ENCODE results near the gene TCERG1L.

The TCERG1L gene

DNA sequence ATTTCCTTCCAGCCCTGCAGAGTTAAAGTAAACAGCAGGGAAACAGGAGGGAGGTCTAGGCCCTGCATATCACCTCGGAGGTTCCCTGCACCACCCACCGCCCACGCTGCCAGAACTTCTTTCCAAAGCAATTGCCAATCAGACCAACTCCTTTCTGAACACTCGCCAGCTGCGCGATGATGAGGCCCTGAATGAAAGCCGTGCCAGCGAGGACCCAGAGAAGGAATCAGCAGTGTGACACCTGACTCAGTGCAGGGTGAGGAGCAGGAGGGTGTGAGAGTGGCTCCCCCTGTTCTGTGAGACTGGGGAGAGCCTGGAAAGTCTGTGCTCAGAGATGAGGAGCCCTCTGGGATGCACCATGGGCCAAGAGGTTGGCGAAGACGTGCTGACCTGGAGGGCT, 3.3 kb upstream of the TCERG1L start:
- no peak for DNase-seq

DNA sequence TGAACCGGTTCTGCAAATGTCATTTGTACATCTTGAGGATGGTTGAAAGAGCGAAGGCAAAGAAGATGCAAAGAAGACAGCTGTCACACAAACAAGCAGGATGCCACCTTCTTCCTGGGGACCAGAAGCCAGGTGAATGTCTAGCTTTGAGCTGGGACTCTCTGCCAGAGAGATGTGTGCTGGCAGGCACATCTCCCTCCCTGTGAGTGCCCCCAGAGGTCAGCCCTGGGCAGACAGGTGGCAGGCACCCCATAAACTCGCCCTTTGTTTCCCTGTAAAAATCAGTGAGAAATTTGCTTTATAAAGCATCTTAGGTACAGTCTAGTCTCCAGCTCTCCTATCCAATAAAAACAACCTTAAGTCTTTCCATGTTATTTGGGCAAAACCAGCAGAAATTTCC, 2.6 kb upstream of the TCERG1L start:
- no peak for DNase-seq

DNA sequence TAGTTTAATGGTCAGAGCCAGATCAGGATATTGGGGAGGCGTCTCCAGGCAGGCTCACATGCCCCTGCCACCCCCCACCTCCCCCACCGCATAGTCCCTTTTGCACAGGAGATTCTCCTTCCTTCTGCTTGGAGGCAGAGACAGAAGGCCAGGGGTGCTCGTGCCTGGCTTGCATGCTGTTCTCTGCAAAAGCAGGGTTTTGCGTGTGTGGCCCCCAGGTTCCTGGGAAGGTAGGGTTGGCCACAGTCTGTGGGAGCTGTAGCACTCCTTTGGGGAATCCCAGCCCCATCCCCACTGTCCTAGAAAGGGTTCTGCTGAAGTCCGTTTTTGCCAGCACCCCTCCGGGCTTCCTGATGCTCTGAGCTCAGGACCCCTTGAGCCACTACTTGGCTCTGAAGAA, 1.9 kb upstream of the TCERG1L start:
- DNase-seq: no peak

DNA sequence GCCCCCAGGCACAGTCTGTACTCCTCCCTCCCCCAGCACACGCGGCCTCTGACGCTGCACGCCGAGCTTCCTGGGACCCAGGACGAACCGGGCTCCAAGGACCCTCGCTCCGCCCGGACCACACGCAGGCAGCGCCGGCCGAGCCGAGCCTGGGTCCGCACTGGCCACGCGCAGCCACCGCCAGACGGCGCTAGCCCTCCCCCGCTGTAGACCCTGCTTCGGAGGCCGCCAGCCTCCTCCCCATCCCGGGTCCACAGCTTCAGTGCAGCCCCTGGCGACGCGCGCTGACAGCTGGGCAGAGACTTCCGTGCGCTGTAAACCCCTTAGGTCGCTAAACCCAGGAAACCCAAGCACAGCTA, 936 bp upstream of the TCERG1L start:
- no peak for DNase-seq

DNA sequence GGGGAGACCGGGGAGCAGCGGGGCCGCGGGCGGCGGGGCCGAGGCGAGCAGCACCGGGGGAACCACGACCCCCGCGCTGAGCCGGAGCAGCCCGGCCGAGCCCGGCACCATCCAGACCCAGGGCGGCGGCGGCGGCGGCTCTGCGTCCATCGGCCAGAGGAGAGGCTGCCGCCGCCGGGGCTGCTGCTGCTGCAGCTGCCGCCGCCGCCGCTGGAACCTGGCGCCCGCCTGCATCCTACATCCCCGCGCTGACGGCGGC, 190 bp downstream of the TCERG1L start:
- no peak for DNase-seq

DNA sequence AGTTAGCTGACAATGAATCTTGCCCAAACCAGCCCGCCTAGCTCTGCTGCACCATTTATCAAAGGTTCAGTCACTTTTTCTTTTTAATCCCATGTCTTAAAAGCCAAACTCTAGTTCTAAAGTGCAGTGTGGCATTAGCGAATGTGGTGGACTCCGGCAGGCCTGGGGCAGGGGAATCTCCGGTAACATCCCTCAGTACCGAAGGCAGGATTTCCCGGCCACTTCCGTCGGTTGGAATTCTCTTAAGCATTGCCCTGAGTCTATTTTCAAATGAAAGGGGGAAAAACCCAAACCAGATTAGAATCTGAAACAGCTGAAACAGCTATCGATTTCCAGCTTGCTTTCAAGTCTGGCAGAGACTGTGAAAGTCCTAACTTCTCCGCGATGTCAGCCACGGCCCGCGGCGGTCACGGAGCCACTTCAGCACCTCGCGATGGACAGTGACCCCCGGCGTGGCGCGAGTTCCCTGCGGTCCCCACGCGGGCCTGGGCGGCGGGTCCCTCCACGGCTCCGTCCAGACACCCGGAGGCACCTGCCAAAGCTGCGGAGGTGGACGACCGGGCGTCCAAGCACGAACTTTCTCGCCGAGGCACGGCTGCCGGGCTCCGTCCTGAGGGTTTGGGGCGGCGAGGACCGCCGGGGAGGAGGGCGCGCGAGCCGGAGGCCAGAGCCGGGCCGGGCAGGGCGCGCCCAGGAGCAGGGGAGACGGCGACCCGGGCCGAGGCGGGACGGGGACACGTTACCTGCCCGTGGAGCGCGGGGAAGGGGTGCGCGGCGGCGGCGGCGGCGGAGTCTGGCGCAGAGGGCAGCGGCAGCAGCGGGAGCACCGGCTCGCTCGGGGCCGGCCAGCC, 745 bp downstream of the TCERG1L start:
- no peak for DNase-seq

DNA sequence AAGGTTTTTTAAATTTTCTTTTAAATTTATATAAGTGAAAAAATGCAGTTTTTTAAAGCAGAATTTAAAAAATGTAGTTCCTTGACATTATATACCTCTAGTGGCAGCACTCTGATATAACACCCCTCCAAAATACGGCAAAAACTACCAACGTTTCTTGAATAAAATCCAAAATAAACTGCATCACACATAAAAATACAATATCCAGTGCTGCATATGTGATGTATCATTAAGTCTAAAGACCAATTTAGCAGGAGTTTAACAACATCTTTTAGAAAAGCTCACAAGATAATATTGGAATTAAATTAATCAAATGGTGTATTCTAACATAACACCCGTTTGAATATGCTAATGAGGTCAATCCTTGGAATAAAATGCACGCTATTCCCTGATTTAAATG, 1.4 kb downstream of the TCERG1L start:
- DNase-seq: no peak

DNA sequence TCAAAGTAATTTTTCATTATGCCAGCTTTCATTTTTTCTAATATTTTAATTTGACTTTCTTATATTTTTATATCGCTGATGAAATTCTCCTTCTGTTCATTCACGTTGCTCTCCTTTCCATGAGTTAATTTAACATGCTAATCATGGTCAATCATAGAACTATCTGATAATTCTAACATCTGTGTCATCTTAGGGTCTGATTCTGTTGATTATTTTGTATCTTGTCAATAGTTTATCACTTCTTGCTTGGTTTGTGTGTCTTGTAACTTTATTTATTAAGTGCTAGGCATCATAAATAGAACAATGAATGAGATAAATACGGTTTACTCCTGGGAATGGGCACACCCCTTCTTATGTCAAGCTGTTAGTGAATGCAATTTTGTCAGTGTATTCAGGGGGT, 11.0 kb downstream of the TCERG1L start:
- no peak for DNase-seq

DNA sequence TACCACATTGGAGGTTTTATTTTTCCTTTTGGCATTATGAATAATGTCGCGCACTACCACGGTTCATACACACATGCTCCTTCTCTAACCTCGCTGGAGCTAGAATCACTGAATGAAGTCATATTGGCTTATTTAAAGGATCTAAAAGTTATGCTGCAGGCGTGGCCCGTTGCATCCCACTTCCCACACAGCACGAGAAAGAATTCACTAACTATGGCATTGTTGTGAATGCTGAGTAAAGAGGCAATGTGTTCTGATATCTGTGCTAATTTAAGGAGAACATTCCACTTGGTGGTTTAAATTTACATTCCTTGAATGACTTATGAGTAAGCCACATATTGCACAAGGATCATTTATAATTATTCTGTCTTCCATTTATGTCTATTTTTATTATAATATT, 20.7 kb downstream of the TCERG1L start:
- no peak for DNase-seq

DNA sequence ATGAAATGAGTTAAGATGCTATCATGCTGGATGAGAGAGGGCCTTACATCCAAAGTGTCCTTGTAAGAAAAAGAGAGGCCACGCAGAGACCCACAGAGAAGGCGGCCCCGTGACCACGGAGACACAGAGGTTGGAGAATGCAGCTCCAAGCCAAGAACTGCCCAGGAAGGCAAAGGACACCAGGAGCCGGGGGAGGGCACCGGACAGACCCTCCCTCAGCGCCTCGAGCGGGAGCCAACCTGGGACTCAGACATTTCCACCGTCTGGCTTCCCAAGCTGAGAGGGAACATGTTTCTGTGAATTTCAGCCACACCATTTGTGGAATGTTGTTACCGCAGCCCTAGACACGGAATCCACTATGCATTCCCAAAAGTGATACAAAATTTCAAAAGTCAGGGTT, 22.9 kb downstream of the TCERG1L start:
- DNase-seq: no peak

DNA sequence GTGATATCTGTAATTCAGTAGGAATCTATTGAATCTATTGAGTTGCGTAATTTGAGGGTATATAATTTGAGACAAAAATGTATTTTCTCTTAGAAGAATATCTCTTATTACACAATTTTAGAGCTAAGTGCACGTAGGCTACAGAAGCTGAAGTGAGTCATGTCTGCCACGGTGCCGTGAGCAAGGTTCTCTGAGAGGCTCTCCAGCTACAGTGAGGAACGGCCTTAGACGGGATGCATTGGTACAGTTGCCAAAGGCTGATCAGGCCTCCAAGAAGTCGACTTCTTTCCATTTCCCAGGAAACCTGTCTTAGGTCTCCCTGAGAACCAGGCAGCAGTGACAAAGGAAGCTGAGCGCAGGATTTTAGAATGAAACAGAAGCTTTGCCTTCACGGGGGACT, 28.6 kb downstream of the TCERG1L start:
- no peak for DNase-seq

DNA sequence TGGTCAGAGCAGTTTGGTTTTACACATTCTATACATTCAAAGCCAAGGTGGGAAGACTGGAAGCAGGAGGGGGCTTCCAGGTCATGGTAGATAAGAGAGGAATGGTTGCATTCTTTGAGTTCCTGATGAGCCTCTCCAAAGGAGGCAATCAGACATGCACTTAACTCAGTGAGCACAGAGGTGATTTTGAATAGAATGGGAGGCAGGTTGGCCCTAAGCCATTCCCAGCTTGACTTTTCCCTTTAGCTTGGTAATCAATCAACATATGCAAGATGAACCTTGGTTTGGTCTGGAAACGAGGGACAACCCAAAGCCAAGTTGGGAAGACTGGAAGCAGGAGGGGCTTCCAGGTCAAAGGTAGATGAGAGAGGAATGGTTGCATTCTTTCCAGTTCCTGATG, 31.4 kb downstream of the TCERG1L start:
- no peak for DNase-seq

DNA sequence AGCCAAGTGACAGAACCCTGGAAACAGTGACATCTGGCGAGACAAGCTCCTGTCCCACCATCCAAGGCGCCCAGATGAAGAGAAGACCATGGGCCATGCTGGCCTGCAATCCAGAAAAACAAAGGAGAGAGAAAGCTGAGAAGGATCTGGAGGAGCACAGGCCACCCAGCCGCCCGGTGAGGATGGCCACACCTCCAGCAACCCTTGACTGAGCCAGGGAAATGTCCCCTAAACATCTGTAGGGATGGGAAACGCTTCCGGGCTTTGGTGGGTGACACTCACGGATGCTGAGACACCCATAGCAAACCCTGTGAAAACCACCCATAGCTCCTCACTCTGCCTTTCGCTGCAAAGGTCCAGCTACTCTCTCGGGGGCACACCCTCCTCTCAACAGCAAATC, 32.0 kb downstream of the TCERG1L start:
- DNase-seq: no peak

DNA sequence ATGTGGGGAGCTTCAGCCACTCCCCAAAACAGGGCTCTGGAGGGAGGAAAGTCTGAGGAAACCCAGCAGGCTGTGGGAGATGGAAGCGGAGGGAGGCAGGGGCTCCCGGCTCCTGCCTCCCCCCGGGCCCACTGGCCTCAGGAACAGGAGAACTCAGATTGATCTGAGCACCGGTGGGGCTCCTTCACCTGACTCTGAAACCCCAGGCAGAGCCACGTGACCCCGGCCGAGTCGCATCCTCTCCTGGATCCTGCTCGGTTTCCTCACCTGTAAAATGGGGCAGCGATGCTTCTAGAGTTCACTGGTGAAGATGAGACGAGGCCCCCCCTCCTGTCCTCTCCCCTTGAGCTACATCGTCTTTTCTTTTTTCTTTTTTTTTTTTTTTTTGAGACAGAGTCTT, 33.6 kb downstream of the TCERG1L start:
- DNase-seq: no peak

DNA sequence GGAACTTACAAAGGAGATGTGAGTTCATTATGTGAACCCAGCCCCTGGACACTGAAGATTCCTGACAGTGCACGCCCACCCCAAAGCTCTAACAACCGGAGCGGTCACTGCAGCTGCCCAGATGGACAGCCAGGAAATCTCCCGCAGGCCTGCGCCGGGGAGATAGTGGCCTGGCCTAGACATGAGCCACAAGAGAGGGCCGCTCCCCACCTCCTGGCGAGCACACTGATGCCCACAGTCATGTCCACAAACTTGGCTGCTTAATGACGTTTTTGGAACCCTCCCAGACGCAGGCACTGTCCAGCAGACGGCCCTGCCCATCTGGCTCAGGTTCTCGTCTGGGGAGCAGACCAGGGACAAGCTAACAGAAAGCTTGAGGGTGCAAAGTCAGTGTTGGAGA, 34.2 kb downstream of the TCERG1L start:
- no peak for DNase-seq

DNA sequence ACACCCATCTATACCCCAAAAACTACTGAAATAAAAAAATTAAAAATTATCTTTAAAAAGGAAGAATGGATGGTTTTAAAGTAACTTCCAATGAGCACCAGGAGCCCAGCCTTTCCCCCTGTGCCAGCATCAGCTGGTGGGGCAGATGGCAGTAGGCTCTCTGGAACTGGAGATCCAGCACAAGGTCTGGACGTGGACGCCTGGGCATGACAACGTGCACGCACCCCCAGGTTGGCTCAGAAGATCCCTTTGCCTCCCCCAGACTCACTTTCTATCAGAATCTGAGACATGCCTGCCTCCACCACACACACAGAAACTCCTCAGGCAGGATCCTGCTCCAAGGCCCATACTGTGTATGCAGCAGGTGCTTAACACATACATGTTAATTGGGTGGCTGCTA, 35.8 kb downstream of the TCERG1L start:
- no peak for DNase-seq

DNA sequence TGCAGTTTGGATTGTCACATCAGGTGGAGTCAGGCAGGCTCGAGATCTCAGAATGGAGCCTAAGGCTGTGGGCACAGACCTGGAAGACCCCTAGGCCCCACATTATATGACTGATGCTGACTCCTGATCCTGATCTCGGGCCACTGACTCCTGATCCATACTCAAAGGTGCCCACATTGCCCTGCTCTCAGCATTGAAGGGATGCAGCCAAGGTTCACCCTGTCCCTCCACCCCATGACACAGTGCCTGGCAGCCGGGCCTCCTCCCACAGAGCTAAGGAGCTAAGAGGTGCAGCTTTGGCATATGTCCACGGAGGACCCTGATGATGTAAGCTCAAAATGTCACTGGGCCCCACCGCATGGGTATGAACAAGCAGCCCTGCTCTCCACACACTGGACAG, 36.6 kb downstream of the TCERG1L start:
- no peak for DNase-seq

DNA sequence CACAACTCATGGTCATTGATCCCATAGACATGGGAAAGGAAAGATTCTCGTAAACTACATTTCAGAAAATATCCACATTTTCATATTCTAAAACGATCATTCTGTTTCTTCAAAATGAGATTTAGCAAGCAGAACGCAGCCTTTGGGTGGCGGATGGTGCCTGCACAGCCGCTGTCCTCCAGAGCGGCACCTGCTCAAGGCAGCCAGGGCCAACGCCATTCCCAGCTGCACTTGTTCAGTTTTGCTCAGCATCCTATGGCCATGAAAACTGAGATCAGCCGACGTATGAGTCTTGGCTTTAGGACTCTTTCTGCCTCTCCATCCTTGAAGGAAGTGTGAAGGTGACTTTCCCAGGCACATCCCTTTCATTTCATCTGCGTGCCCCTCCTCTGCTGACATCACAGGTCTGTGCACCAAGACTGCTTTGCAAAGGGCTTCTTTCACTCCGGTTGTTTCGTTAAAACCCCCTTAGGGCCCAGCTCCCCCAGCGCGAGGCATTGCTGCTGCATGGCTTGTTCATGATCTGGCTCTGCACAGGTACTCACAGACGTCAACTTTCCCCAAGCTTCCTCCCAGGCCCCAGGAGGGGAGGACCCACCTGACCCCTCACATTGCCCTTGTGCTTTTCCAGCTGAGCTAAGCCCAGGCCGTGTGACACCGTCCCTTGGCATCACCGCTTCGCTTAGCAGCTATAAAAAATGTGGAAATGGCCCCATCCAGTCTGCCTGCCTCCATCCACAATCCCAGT, 37.2 kb downstream of the TCERG1L start:
- no peak for DNase-seq

DNA sequence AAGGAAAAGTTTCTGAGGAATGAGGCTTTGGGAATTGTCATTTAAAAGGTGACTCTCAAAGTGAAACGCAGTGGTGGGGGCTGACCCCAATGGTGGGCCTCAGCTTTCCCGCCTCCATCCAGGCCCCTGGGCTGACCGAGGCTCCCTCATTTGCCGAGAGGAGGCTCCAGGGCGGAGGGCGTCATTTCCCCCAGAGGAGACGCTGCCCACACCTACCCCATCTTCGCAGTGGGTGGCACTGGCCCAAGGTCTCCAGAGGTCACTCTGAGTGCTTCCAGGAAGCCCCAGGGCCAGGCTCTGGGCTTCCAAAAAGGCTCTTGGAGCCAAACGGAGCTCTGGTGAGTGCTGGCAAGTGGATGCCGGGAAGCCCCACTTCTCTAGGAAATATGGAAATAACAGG, 38.0 kb downstream of the TCERG1L start:
- no peak for DNase-seq

DNA sequence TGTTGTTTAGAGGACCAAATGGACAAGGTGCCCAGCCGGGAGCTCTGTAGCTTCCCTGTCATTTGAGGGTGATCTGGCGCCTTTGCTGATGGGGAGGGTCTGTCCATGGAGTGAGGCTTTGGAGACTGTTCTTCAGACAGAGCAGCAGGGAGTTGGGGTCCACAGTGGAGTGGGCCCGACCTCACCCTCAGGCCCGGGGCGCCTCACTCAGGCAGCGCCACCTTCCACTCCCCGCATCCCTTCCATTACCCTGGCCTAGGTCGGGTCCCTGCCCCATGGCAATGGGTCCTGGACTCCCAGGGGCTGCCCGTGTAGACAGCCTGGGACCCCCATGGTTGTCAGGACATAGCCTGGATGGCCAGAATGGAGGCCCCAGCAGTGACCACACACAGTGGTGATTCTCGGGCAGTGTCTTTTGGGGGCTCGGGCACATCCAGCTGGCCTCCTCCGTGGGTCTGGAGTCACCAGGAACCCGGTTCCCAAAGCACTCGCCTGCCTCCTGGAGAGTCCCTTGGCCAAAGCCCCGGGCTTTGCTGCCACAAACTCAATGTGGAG, 38.5 kb downstream of the TCERG1L start:
- no peak for DNase-seq

DNA sequence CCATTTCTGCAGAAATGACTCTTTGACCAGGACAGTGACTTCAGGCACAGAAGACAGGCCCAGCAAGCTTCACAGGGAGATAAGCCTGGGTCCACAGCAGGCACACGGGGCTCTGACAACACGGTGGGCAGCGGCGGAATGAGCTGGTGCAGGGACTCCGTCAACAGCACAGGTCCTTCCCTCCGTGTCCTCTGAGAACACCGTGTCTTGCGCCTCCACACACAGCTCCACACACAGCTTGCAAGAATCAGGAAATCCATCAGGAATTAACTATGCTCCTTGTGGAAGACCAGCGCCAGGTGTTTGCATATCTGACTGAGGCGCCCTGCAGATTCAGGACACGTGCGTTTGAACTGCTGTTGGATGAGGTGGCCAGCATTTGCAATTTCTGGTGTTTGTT, 39.6 kb downstream of the TCERG1L start:
- no peak for DNase-seq

DNA sequence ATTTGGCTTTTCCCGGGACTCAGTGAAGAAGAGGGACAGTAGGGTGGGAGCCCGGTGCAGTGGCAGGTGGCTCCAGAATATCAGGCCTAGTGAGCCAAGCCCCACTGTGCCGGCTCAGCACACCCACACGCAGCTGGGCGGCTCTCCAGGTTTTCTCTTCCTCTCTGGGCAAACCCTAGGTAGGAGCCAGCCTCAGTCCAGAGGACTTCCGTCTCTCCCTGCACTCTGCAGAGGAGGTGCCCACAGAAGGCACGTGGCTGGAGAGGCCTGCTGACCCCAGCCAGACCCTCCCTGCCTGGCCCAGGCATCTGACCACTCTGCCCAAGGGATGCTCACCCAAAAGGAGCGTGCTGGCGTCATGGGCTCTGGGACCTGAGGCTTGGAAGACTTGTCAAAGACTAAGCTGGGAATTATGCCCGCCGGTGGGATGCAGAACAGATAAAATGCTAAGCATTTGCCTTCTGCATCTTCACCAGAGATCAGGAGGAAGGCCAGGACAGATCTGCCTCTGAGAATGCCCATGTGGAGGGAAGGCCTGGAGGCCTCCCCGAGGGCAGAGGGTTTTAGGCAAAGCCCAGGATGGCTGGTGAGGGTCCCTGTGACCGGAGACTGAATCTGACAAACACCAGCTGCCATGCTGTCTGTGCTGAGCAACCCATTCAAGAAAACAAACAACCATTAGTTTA, 40.2 kb downstream of the TCERG1L start:
- DNase-seq: no peak

DNA sequence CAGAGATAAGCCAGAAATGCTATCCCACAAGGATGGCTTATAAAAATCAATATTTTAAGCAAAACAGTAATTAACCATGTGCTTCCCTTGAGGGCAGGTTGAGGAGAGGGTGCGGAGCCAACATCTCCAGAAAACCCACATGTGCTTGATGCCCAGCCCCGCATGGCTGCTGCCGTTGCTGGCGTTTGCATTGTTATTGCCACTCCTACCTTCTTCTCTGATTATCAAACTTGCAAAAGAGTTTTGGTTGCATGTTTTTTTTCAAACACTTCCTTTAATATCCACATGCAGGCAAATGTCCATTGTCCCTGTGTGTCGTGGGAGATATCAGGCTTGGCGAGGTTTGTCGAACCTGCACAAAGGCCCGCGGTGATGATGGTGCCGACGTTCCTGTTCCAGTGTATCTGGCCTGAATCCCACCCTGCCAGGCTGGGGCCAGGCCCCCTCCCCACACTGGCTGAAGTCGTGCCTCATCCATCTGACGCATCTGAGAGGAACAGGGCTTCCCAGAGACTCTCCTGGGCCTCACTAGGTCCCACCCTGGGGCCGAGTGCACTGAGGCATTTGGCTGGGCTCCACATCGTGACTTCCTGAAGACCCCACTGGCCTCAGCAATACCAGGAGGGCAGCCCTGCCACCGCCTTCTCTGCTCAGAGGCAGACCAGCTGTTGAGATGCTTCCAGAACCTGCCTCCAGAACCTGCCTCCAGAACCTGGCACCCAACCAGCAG, 40.9 kb downstream of the TCERG1L start:
- DNase-seq: no peak
